Middle frontal gyrus (tissue), 1 donor: ENCODE results near the gene NEURL1B.
"Not testable (repeated sequence)": the region's sequence is repeated elsewhere in the genome, so short reads cannot be mapped to it uniquely, and the experiment has no call there.

Source experiments
- DNase-seq: peaks from one replicate; pipeline ENCODE4 v3.0.0-alpha.2; 2015; ENCODE audit warnings: low spot score; ENCODE audit errors: extremely low spot score

Gene NEURL1B

GRCh38 chr5:172648013-172648381 is 6.9 kb downstream of the NEURL1B start:
- no peak for DNase-seq

GRCh38 chr5:172648755-172649154 is 7.7 kb downstream of the NEURL1B start:
- DNase-seq: no peak

- not testable (repeated sequence) for DNase-seq
Observed at GRCh38 chr5:172656496-172656895, 15.4 kb downstream of the NEURL1B start.

GRCh38 chr5:172657524-172658233 is 16.6 kb downstream of the NEURL1B start:
- not testable (repeated sequence) for DNase-seq

GRCh38 chr5:172658391-172658790 is 17.3 kb downstream of the NEURL1B start:
- DNase-seq: no peak

- no peak for DNase-seq
Observed at GRCh38 chr5:172658961-172659501, 18.0 kb downstream of the NEURL1B start.

- DNase-seq: no peak
Observed at GRCh38 chr5:172659570-172659908, 18.5 kb downstream of the NEURL1B start.

- no peak for DNase-seq
Observed at GRCh38 chr5:172659909-172660628, 19.0 kb downstream of the NEURL1B start.

- DNase-seq: no peak
Observed at GRCh38 chr5:172660974-172661373, 19.9 kb downstream of the NEURL1B start.

- DNase-seq: no peak
Observed at GRCh38 chr5:172661526-172661925, 20.5 kb downstream of the NEURL1B start.

GRCh38 chr5:172662596-172662995 is 21.5 kb downstream of the NEURL1B start:
- no peak for DNase-seq

- no peak for DNase-seq
Observed at GRCh38 chr5:172664018-172664417, 23.0 kb downstream of the NEURL1B start.

GRCh38 chr5:172664681-172665541 is 23.8 kb downstream of the NEURL1B start:
- no peak for DNase-seq

- DNase-seq: no peak
Observed at GRCh38 chr5:172666251-172666650, 25.2 kb downstream of the NEURL1B start.

- DNase-seq: no peak
Observed at GRCh38 chr5:172667786-172668593, 26.9 kb downstream of the NEURL1B start.

- DNase-seq: no peak
Observed at GRCh38 chr5:172668594-172669071, 27.6 kb downstream of the NEURL1B start.

- DNase-seq: no peak
Observed at GRCh38 chr5:172669386-172670004, 28.4 kb downstream of the NEURL1B start.

GRCh38 chr5:172670005-172670402 is 28.9 kb downstream of the NEURL1B start:
- DNase-seq: no peak

- no peak for DNase-seq
Observed at GRCh38 chr5:172670444-172670843, 29.4 kb downstream of the NEURL1B start.

GRCh38 chr5:172671091-172671490 is 30.0 kb downstream of the NEURL1B start:
- DNase-seq: no peak
